DOHH2 (cell line): ENCODE data around the gene GJC2.

Source experiments
- EZH2phosphoT487 ChIP-seq: fragments of 200-600 bp; sonication (generic); IDR thresholded peaks from 2 replicates; pipeline ENCODE4 v1.6.1; 2017; ENCODE audit warnings: borderline replicate concordance, mild to moderate bottlenecking, antibody characterized with exemption, low read length, moderate library complexity, mixed read lengths
- TF ChIP-seq, protein P1 (sequence below): fragments of 200-600 bp; sonication (generic); IDR thresholded peaks from one replicate; pipeline ENCODE4 v1.5.1; 2014; ENCODE audit warnings: antibody characterized with exemption, mild to moderate bottlenecking, low read depth, low read length; ENCODE audit not compliant: poor library complexity, severe bottlenecking

DNA sequence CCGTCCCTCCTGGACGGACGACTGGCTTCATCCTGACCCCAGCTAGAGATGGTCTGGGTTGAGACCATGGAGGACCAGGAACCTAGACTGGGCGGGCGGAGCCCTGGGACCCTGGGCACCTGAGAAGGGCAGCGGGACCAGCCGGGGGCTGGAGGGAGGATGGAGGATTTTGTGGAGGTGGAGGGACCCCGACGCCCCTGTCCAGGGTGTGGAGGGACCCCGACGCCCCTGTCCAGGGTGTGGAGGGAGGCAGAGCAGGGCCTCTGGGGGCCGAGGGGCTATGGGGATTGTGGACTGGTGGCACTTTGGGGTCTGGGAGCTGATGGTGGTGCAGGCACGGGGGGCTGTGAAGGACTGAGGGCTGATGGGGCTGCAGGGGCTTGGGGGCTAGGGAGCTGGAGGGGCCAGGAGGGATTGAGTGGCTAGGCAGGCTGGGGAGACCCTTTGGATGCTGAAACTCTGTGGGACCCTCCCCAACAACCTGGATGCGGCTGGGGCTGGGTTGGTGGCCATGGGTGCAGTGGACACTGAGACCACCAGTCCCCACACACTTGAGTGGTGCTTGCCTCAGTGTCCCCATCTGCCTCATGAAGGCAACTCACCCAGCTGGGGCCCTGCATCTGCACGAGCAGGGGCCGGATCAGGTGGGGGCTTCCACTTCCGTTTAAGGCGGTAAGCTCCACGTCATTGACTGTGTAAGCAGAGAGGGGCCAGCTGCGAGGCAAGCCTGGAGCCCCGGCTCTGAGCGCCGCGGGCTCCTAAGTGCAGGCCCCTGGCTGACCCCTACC lies 7.4 kb downstream of the GJC2 start:
- TF ChIP-seq, protein P1, sequence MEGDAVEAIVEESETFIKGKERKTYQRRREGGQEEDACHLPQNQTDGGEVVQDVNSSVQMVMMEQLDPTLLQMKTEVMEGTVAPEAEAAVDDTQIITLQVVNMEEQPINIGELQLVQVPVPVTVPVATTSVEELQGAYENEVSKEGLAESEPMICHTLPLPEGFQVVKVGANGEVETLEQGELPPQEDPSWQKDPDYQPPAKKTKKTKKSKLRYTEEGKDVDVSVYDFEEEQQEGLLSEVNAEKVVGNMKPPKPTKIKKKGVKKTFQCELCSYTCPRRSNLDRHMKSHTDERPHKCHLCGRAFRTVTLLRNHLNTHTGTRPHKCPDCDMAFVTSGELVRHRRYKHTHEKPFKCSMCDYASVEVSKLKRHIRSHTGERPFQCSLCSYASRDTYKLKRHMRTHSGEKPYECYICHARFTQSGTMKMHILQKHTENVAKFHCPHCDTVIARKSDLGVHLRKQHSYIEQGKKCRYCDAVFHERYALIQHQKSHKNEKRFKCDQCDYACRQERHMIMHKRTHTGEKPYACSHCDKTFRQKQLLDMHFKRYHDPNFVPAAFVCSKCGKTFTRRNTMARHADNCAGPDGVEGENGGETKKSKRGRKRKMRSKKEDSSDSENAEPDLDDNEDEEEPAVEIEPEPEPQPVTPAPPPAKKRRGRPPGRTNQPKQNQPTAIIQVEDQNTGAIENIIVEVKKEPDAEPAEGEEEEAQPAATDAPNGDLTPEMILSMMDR: no peak
- no peak for TF ChIP-seq EZH2phosphoT487
